Measurements from ENCODE around the gene ANAPC16.

Gene ANAPC16

GRCh38 chr10:72239409-72239808 lies 23.6 kb downstream of the ANAPC16 start:
- no peaks in the 10 kb centered on the region for H3K9me3 ChIP-seq (ENCODE audit: insufficient read depth, low read length)
- peaks cover 6% of the 10 kb centered on the region for H3K36me3 ChIP-seq (replicated peaks; ENCODE audit: low read depth, low read length)
- no peaks in the 10 kb centered on the region for H3K27me3 ChIP-seq (ENCODE audit: low read depth, low read length)
- no peak overlapping the region for H3K9ac ChIP-seq (ENCODE audit: low read length)
- no peak overlapping the region for H2AFZ ChIP-seq (ENCODE audit: low read depth, low read length)
- peaks cover 9% of the 10 kb centered on the region for H3K4me1 ChIP-seq (ENCODE audit: low read length)
- no peaks in the 10 kb centered on the region for H4K20me1 ChIP-seq (ENCODE audit: insufficient read depth, low read length)
- no peak overlapping the region for H3K27ac ChIP-seq (ENCODE audit: low read length)
- H3K4me2 ChIP-seq (ENCODE audit: low read length): no peak overlapping the region
- H3K79me2 ChIP-seq (ENCODE audit: low read length): no peaks in the 10 kb centered on the region
- no peak overlapping the region for H3K4me3 ChIP-seq (ENCODE audit: low read length)
- TF ChIP-seq CTCF (IDR thresholded peaks at IDR 0.05; ENCODE audit: low read depth, low read length) (no peak), EZH2phosphoT487 (IDR thresholded peaks at IDR 0.05; ENCODE audit: low read depth) (no peak)

GRCh38 chr10:72240371-72240770 lies 24.6 kb downstream of the ANAPC16 start:
- H3K4me3 ChIP-seq (ENCODE audit: low read length): no peak overlapping the region
- no peaks in the 10 kb centered on the region for H3K27me3 ChIP-seq (ENCODE audit: low read depth, low read length)
- H3K36me3 ChIP-seq (replicated peaks; ENCODE audit: low read depth, low read length): peaks cover 3% of the 10 kb centered on the region
- no peak for TF ChIP-seq EZH2phosphoT487 (IDR thresholded peaks at IDR 0.05; ENCODE audit: low read depth)
- TF ChIP-seq CTCF (IDR thresholded peaks at IDR 0.05; ENCODE audit: low read depth, low read length): no peak
- H2AFZ ChIP-seq (ENCODE audit: low read depth, low read length): no peak overlapping the region
- peaks cover 17% of the 10 kb centered on the region for H3K4me1 ChIP-seq (ENCODE audit: low read length)
- no peaks in the 10 kb centered on the region for H4K20me1 ChIP-seq (ENCODE audit: insufficient read depth, low read length)
- no peaks in the 10 kb centered on the region for H3K79me2 ChIP-seq (ENCODE audit: low read length)
- no peak overlapping the region for H3K27ac ChIP-seq (ENCODE audit: low read length)
- H3K4me2 ChIP-seq (ENCODE audit: low read length): no peak overlapping the region
- no peak overlapping the region for H3K9ac ChIP-seq (ENCODE audit: low read length)
- H3K9me3 ChIP-seq (ENCODE audit: insufficient read depth, low read length): no peaks in the 10 kb centered on the region

- no peaks in the 10 kb centered on the region for H3K9me3 ChIP-seq (ENCODE audit: insufficient read depth, low read length)
- TF ChIP-seq CTCF (IDR thresholded peaks at IDR 0.05; ENCODE audit: low read depth, low read length) (no peak), EZH2phosphoT487 (IDR thresholded peaks at IDR 0.05; ENCODE audit: low read depth) (no peak)
- H3K4me3 ChIP-seq (ENCODE audit: low read length): no peak overlapping the region
- H3K27me3 ChIP-seq (ENCODE audit: low read depth, low read length): no peaks in the 10 kb centered on the region
- H3K9ac ChIP-seq (ENCODE audit: low read length): no peak overlapping the region
- H3K79me2 ChIP-seq (ENCODE audit: low read length): no peaks in the 10 kb centered on the region
- H3K4me1 ChIP-seq (ENCODE audit: low read length): peaks cover 17% of the 10 kb centered on the region
- no peak overlapping the region for H3K4me2 ChIP-seq (ENCODE audit: low read length)
- H4K20me1 ChIP-seq (ENCODE audit: insufficient read depth, low read length): no peaks in the 10 kb centered on the region
- H2AFZ ChIP-seq (ENCODE audit: low read depth, low read length): no peak overlapping the region
- no peaks in the 10 kb centered on the region for H3K36me3 ChIP-seq (replicated peaks; ENCODE audit: low read depth, low read length)
- no peak overlapping the region for H3K27ac ChIP-seq (ENCODE audit: low read length)
Measured at GRCh38 chr10:72241691-72242252, 26.0 kb downstream of the ANAPC16 start.

GRCh38 chr10:72242675-72243074 lies 26.9 kb downstream of the ANAPC16 start:
- no peaks in the 10 kb centered on the region for H3K27me3 ChIP-seq (ENCODE audit: low read depth, low read length)
- no peak overlapping the region for H3K9ac ChIP-seq (ENCODE audit: low read length)
- H3K27ac ChIP-seq (ENCODE audit: low read length): no peak overlapping the region
- no peaks in the 10 kb centered on the region for H3K36me3 ChIP-seq (replicated peaks; ENCODE audit: low read depth, low read length)
- no peaks in the 10 kb centered on the region for H3K79me2 ChIP-seq (ENCODE audit: low read length)
- H4K20me1 ChIP-seq (ENCODE audit: insufficient read depth, low read length): no peaks in the 10 kb centered on the region
- H3K4me1 ChIP-seq (ENCODE audit: low read length): peaks cover 18% of the 10 kb centered on the region
- no peak overlapping the region for H3K4me2 ChIP-seq (ENCODE audit: low read length)
- no peak overlapping the region for H3K4me3 ChIP-seq (ENCODE audit: low read length)
- H3K9me3 ChIP-seq (ENCODE audit: insufficient read depth, low read length): no peaks in the 10 kb centered on the region
- no peak overlapping the region for H2AFZ ChIP-seq (ENCODE audit: low read depth, low read length)
- TF ChIP-seq CTCF (IDR thresholded peaks at IDR 0.05; ENCODE audit: low read depth, low read length): no peak
- no peak for TF ChIP-seq EZH2phosphoT487 (IDR thresholded peaks at IDR 0.05; ENCODE audit: low read depth)

All from OCI-LY3 (cell line).